ENCODE data around the gene TAT. TPM values are rescaled to one million over a fixed set of nuclear protein-coding genes. Genes with fewer than 3 reads are reported as not detected.
"Not testable (repeated sequence)": the region's sequence is repeated elsewhere in the genome, so short reads cannot be mapped to it uniquely, and the experiment has no call there.

Gene TAT
- total RNA-seq, 1 experiment from 2014 or later, result not detected

- DNase-seq (ENCODE audit: low read depth), result no peak
These were observed 7.8 kb upstream of the TAT start for GRCh38 chr16:71584543-71585317.

- not testable (repeated sequence) for DNase-seq (ENCODE audit: low read depth)
These were observed 5.6 kb upstream of the TAT start for GRCh38 chr16:71582553-71582848.

GRCh38 chr16:71574702-71575101 lies 2.2 kb downstream of the TAT start:
- no peak for DNase-seq (ENCODE audit: low read depth)

- DNase-seq (ENCODE audit: low read depth), result no peak
These were observed 3.4 kb downstream of the TAT start for GRCh38 chr16:71573387-71574094.

- DNase-seq (ENCODE audit: low read depth), result no peak
These were observed 4.3 kb downstream of the TAT start for GRCh38 chr16:71572497-71573116.

GRCh38 chr16:71570144-71570543 lies 6.7 kb downstream of the TAT start:
- no peak for DNase-seq (ENCODE audit: low read depth)

GRCh38 chr16:71569621-71570020 lies 7.3 kb downstream of the TAT start:
- peak; percentile 6 for DNase-seq (ENCODE audit: low read depth)

GRCh38 chr16:71568551-71568950 lies 8.3 kb downstream of the TAT start:
- DNase-seq (ENCODE audit: low read depth), result no peak

GRCh38 chr16:71567931-71568330 lies 9.0 kb downstream of the TAT start:
- no peak for DNase-seq (ENCODE audit: low read depth)

- no peak for DNase-seq (ENCODE audit: low read depth)
These were observed 10.8 kb downstream of the TAT start for GRCh38 chr16:71565812-71566700.

- no peak for DNase-seq (ENCODE audit: low read depth)
These were observed 12.4 kb downstream of the TAT start for GRCh38 chr16:71564335-71564967.

- DNase-seq (ENCODE audit: low read depth), result no peak
These were observed 14.3 kb downstream of the TAT start for GRCh38 chr16:71562552-71562951.

- DNase-seq (ENCODE audit: low read depth), result not testable (repeated sequence)
These were observed 15.0 kb downstream of the TAT start for GRCh38 chr16:71561886-71562285.

GRCh38 chr16:71559855-71560254 lies 17.0 kb downstream of the TAT start:
- DNase-seq (ENCODE audit: low read depth), result no peak

GRCh38 chr16:71557954-71558582 lies 18.8 kb downstream of the TAT start:
- no peak for DNase-seq (ENCODE audit: low read depth)

- DNase-seq (ENCODE audit: low read depth), result no peak
These were observed 19.6 kb downstream of the TAT start for GRCh38 chr16:71557299-71557698.

- no peak for DNase-seq (ENCODE audit: low read depth)
These were observed 21.5 kb downstream of the TAT start for GRCh38 chr16:71555230-71555891.

GRCh38 chr16:71552698-71553503 lies 24.0 kb downstream of the TAT start:
- DNase-seq (ENCODE audit: low read depth), result no peak

GRCh38 chr16:71547168-71547567 lies 29.7 kb downstream of the TAT start:
- DNase-seq (ENCODE audit: low read depth), result no peak

GRCh38 chr16:71542377-71542776 lies 34.5 kb downstream of the TAT start:
- peak; percentile 51 for DNase-seq (ENCODE audit: low read depth)
